OCI-LY1 (cell line): ENCODE data around the gene ESPNL.

Experiments
- H2AFZ ChIP-seq: fragments of 200-600 bp; sonication (generic), shearing (Covaris generic); 2 replicates; pipeline ENCODE4 v1.6.0; 2014; ENCODE audit warnings: antibody characterized with exemption, mild to moderate bottlenecking, low read length
- H3F3A ChIP-seq: fragments of 200-600 bp; sonication (generic), shearing (Covaris generic); 2 replicates; pipeline ENCODE4 v1.6.0; 2014; ENCODE audit warnings: mild to moderate bottlenecking, antibody characterized with exemption, low read length, moderate library complexity; ENCODE audit not compliant: insufficient read depth
- H3K27ac ChIP-seq: fragments of 200-600 bp; sonication (generic); 2 replicates; pipeline ENCODE4 v1.5.1; 2014; ENCODE audit warnings: low read length, mixed run types, mild to moderate bottlenecking, low read depth; ENCODE audit not compliant: poor library complexity, severe bottlenecking
- H3K27me3 ChIP-seq: fragments of 200-600 bp; sonication (generic); 2 replicates; pipeline ENCODE4 v1.6.0; 2014; ENCODE audit warnings: antibody characterized with exemption, mild to moderate bottlenecking, low read length, moderate library complexity; ENCODE audit not compliant: insufficient read depth
- H3K36me3 ChIP-seq: fragments of 200-600 bp; sonication (generic); 2 replicates; pipeline ENCODE4 v1.6.1; 2014; ENCODE audit warnings: mild to moderate bottlenecking, antibody characterized with exemption, low read length, moderate library complexity, mixed read lengths; ENCODE audit not compliant: insufficient read depth
- H3K4me1 ChIP-seq: fragments of 200-600 bp; sonication (generic); 2 replicates; pipeline ENCODE4 v1.5.1; 2014; ENCODE audit warnings: mild to moderate bottlenecking, low read length, moderate library complexity; ENCODE audit not compliant: insufficient read depth, severe bottlenecking
- H3K4me2 ChIP-seq: fragments of 200-600 bp; sonication (generic), shearing (Covaris generic); 2 replicates; pipeline ENCODE4 v1.6.1; 2014; ENCODE audit warnings: low read length
- H3K4me3 ChIP-seq: fragments of 200-600 bp; sonication (generic); 2 replicates; pipeline ENCODE4 v1.5.1; 2014; ENCODE audit warnings: low read length, low read depth, mild to moderate bottlenecking, mixed read lengths; ENCODE audit not compliant: poor library complexity, severe bottlenecking
- H3K79me2 ChIP-seq: fragments of 200-600 bp; shearing (Covaris generic); 2 replicates; pipeline ENCODE4 v1.6.1; 2016; ENCODE audit warnings: mixed run types, low read length, mixed read lengths; ENCODE audit not compliant: insufficient read depth
- H3K9ac ChIP-seq: fragments of 200-600 bp; sonication (generic), shearing (Covaris generic); 2 replicates; pipeline ENCODE4 v1.6.1; 2014; ENCODE audit warnings: mild to moderate bottlenecking, low read length, mixed read lengths
- H3K9me2 ChIP-seq: fragments of 200-600 bp; sonication (generic), shearing (Covaris generic); 2 replicates; pipeline ENCODE4 v1.6.1; 2014; ENCODE audit warnings: low read depth, mild to moderate bottlenecking, low read length, mixed read lengths
- H3K9me3 ChIP-seq: fragments of 200-600 bp; shearing (Covaris generic); 2 replicates; pipeline ENCODE4 v1.6.1; 2014; ENCODE audit warnings: low read length, mixed read lengths
- H4K20me1 ChIP-seq: fragments of 200-600 bp; sonication (generic), shearing (Covaris generic); 2 replicates; pipeline ENCODE4 v1.6.0; 2016; ENCODE audit warnings: mild to moderate bottlenecking, low read length; ENCODE audit not compliant: insufficient read depth
- EZH2 ChIP-seq: fragments of 200-600 bp; sonication (generic), shearing (Covaris generic); IDR thresholded peaks from 2 replicates; pipeline ENCODE4 v1.8.0; 2017; ENCODE audit warnings: borderline replicate concordance, mixed run types, mild to moderate bottlenecking, antibody characterized with exemption, low read length, moderate library complexity, mixed read lengths
- TF ChIP-seq, protein P1 (sequence below): fragments of 200-600 bp; sonication (generic), shearing (Covaris generic); IDR thresholded peaks from 2 replicates; pipeline ENCODE4 v1.5.1; 2017; ENCODE audit warnings: mild to moderate bottlenecking, antibody characterized with exemption, low read length, moderate library complexity, mixed read lengths

The ESPNL gene

DNA sequence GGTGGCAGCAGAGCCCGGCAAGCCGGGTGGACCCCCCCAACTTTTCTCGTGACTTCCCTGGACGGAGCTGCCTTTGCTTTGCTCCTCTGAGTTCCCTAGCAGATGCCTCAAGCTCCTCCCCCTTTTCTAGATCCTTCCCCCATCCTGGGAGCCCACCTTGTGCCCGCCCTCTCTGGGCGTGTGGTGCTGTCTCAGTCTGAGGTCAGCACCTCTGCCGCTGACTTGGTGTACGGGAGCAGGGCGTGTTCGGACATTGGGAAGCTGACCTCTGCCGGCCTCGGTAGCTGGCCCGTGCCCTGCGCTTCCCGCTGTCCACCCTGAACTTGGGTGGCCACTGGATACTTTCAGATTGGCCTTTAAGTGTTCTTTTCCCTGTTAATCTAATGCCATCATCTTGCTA, 19.6 kb upstream of the ESPNL start:
- Histone ChIP-seq H4K20me1 (no peaks in the 10 kb centered on the region), H3K4me1 (no peaks in the 10 kb centered on the region), H3K9me3 (peaks cover 3% of the 10 kb centered on the region; the same call in 1 of the 2 replicates), H3K27ac (no peak overlapping the region), H3F3A (no peaks in the 10 kb centered on the region), H3K4me2 (no peak overlapping the region), H2AFZ (no peak overlapping the region), H3K4me3 (no peak overlapping the region), H3K9ac (no peak overlapping the region), H3K36me3 (peaks cover 64% of the 10 kb centered on the region), H3K27me3 (no peaks in the 10 kb centered on the region), H3K9me2 (no peaks in the 10 kb centered on the region), H3K79me2 (no peaks in the 10 kb centered on the region)
- TF ChIP-seq EZH2: no peak

- peaks cover 63% of the 10 kb centered on the region for H3K36me3 ChIP-seq
- no peaks in the 10 kb centered on the region for H3K27me3 ChIP-seq
- no peaks in the 10 kb centered on the region for H4K20me1 ChIP-seq
- H3K4me2 ChIP-seq: no peak overlapping the region
- no peak overlapping the region for H3K9ac ChIP-seq
- no peak overlapping the region for H3K4me3 ChIP-seq
- H3K9me3 ChIP-seq: peaks cover 3% of the 10 kb centered on the region; the same call in 1 of the 2 replicates
- TF ChIP-seq EZH2: no peak
- TF ChIP-seq, protein P1, sequence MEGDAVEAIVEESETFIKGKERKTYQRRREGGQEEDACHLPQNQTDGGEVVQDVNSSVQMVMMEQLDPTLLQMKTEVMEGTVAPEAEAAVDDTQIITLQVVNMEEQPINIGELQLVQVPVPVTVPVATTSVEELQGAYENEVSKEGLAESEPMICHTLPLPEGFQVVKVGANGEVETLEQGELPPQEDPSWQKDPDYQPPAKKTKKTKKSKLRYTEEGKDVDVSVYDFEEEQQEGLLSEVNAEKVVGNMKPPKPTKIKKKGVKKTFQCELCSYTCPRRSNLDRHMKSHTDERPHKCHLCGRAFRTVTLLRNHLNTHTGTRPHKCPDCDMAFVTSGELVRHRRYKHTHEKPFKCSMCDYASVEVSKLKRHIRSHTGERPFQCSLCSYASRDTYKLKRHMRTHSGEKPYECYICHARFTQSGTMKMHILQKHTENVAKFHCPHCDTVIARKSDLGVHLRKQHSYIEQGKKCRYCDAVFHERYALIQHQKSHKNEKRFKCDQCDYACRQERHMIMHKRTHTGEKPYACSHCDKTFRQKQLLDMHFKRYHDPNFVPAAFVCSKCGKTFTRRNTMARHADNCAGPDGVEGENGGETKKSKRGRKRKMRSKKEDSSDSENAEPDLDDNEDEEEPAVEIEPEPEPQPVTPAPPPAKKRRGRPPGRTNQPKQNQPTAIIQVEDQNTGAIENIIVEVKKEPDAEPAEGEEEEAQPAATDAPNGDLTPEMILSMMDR: no peak
- no peaks in the 10 kb centered on the region for H3K4me1 ChIP-seq
- H3K9me2 ChIP-seq: no peaks in the 10 kb centered on the region
- H3K79me2 ChIP-seq: no peaks in the 10 kb centered on the region
- H2AFZ ChIP-seq: no peak overlapping the region
- no peak overlapping the region for H3K27ac ChIP-seq
- H3F3A ChIP-seq: no peaks in the 10 kb centered on the region
Measured at GRCh38 chr2:238081150-238081549, 19.0 kb upstream of the ESPNL start.

GRCh38 chr2:238081561-238081960, 18.6 kb upstream of the ESPNL start:
- no peaks in the 10 kb centered on the region for H3K27me3 ChIP-seq
- no peaks in the 10 kb centered on the region for H4K20me1 ChIP-seq
- H3K4me1 ChIP-seq: no peaks in the 10 kb centered on the region
- H3K27ac ChIP-seq: no peak overlapping the region
- H3K9me2 ChIP-seq: no peaks in the 10 kb centered on the region
- H3K4me3 ChIP-seq: no peak overlapping the region
- H3K79me2 ChIP-seq: no peaks in the 10 kb centered on the region
- peaks cover 63% of the 10 kb centered on the region for H3K36me3 ChIP-seq
- no peak overlapping the region for H3K4me2 ChIP-seq
- no peaks in the 10 kb centered on the region for H3F3A ChIP-seq
- no peak for TF ChIP-seq EZH2
- TF ChIP-seq, protein P1: no peak
- no peak overlapping the region for H2AFZ ChIP-seq
- H3K9ac ChIP-seq: no peak overlapping the region
- peaks cover 3% of the 10 kb centered on the region; the same call in 1 of the 2 replicates for H3K9me3 ChIP-seq

GRCh38 chr2:238082151-238082550, 18.0 kb upstream of the ESPNL start:
- Histone ChIP-seq H4K20me1 (no peaks in the 10 kb centered on the region), H3K9me2 (no peaks in the 10 kb centered on the region), H3K9ac (no peak overlapping the region), H3K27ac (no peak overlapping the region), H3K36me3 (peaks cover 58% of the 10 kb centered on the region), H3F3A (no peaks in the 10 kb centered on the region), H3K4me3 (no peak overlapping the region), H3K27me3 (no peaks in the 10 kb centered on the region), H3K9me3 (peaks cover 3% of the 10 kb centered on the region; the same call in 1 of the 2 replicates), H3K4me1 (no peaks in the 10 kb centered on the region), H3K79me2 (no peaks in the 10 kb centered on the region), H3K4me2 (no peak overlapping the region), H2AFZ (no peak overlapping the region)
- TF ChIP-seq, protein P1: no peak
- TF ChIP-seq EZH2: no peak
